Caco-2 (cell line): ENCODE measurements around the gene MT1A. TPM values are rescaled to one million over a fixed set of nuclear protein-coding genes. Genes with fewer than 3 reads are reported as not detected.

Experiments used
- BruUV-seq: library from RNA; stranded (reverse); fragments of 400-500 nt; replicated peaks from 2 replicates; lab custom pipeline; 2021; lab: Mats Ljungman, UMichigan
- CTCF ChIA-PET: fragments of 300-600 bp; sonication (Branson Sonifier 250); formaldehyde crosslinking; loops from one replicate; lab custom pipeline; 2022; ENCODE audit warnings: antibody characterized with exemption; lab: Charles Lee
- POLR2A ChIA-PET: fragments of 300-600 bp; sonication (Branson Sonifier 250); formaldehyde crosslinking; loops from one replicate; lab custom pipeline; 2022; ENCODE audit warnings: antibody characterized with exemption; lab: Charles Lee
- DNase-seq, 2 experiments: peaks; one replicate each; pipeline versions ENCODE4 v3.0.0 to v3.0.0-alpha.2; 2020 to 2022
- H3K27me3 ChIP-seq: replicated peaks from 2 replicates; pipeline ENCODE4 v1.6.0; 2011; ENCODE audit warnings: low read length; ENCODE audit not compliant: control insufficient read depth, insufficient read depth
- H3K36me3 ChIP-seq: 2 replicates; pipeline ENCODE4 v1.5.1; 2011; ENCODE audit warnings: low read length; ENCODE audit not compliant: control insufficient read depth, insufficient read depth
- H3K4me1 ChIP-seq: fragments of 250-450 bp; sonication (Bioruptor Pico); 2 replicates; pipeline ENCODE4 v1.5.1; 2020; ENCODE audit warnings: mild to moderate bottlenecking
- H3K4me3 ChIP-seq: 2 replicates; pipeline ENCODE4 v1.5.1; 2011; ENCODE audit warnings: low read depth, mild to moderate bottlenecking, control low read depth, low read length
- H3K9me3 ChIP-seq: fragments of 250-450 bp; sonication (Bioruptor Pico); 2 replicates; pipeline ENCODE4 v1.5.1; 2020; ENCODE audit warnings: mild to moderate bottlenecking, moderate library complexity
- H3K27ac Mint-ChIP-seq: one replicate; pipeline ENCODE4 v1.8.0; 2022; ENCODE audit warnings: mixed read lengths; ENCODE audit not compliant: unreplicated experiment
- H3K27me3 Mint-ChIP-seq: one replicate; pipeline ENCODE4 v1.8.0; 2022; ENCODE audit warnings: mixed read lengths; ENCODE audit not compliant: insufficient read depth, unreplicated experiment
- H3K36me3 Mint-ChIP-seq: one replicate; pipeline ENCODE4 v1.8.0; 2022; ENCODE audit warnings: mild to moderate bottlenecking, mixed read lengths; ENCODE audit not compliant: insufficient read depth, unreplicated experiment
- H3K4me1 Mint-ChIP-seq: one replicate; pipeline ENCODE4 v1.8.0; 2022; ENCODE audit warnings: low read depth, mixed read lengths; ENCODE audit not compliant: unreplicated experiment
- H3K4me3 Mint-ChIP-seq: one replicate; pipeline ENCODE4 v1.8.0; 2022; ENCODE audit warnings: mild to moderate bottlenecking, moderate library complexity, mixed read lengths; ENCODE audit not compliant: unreplicated experiment
- H3K9me3 Mint-ChIP-seq: one replicate; pipeline ENCODE4 v1.8.0; 2022; ENCODE audit warnings: mixed read lengths; ENCODE audit not compliant: unreplicated experiment
- CTCF ChIP-seq, 2 experiments: fragments of 200-600 bp in 1 of 2; IDR thresholded peaks; 1 replicate in 1 of 2; 2 replicates in 1 of 2; pipeline versions ENCODE4 v1.5.1 to v1.8.0; 2011 to 2022; ENCODE audit warnings: antibody characterized with exemption in 1 of 2, control low read depth in 1 of 2, inconsistent platforms in 1 of 2, low read depth in 1 of 2, low read length in 1 of 2, mild to moderate bottlenecking in 1 of 2, moderate library complexity in 1 of 2; ENCODE audit not compliant: insufficient read depth in 1 of 2, severe bottlenecking in 1 of 2, unreplicated experiment in 1 of 2
- intact Hi-C: fragments of 100-400 bp; cut with micrococcal nuclease; formaldehyde crosslinking; loops from one replicate; pipeline ENCODE4 v1.10.0; 2022; ENCODE audit not compliant: unreplicated experiment
- total RNA-seq: library from RNA; stranded (reverse); gene quantifications from 2 replicates; pipeline ENCODE4 v1.2.3, GENCODE V29; 2022

The MT1A gene
- total RNA-seq, 1 experiment from 2014 or later: 2.5 TPM

- POLR2A ChIA-PET: no interaction called here
- Mint-ChIP-seq H3K4me3 (peak overlapping the region; percentile 74), H3K27me3 (peaks cover 3% of the 10 kb centered on the region), H3K9me3 (no peaks in the 10 kb centered on the region), H3K4me1 (peaks cover 25% of the 10 kb centered on the region), H3K36me3 (no peaks in the 10 kb centered on the region), H3K27ac (peak overlapping the region; percentile 66)
- Histone ChIP-seq H3K4me1 (peaks cover 11% of the 10 kb centered on the region; the same call in 1 of the 2 replicates), H3K27me3 (no peaks in the 10 kb centered on the region; the same call in 1 of the 2 replicates), H3K4me3 (no peak overlapping the region), H3K36me3 (no peaks in the 10 kb centered on the region), H3K9me3 (no peaks in the 10 kb centered on the region)
- intact Hi-C loops: loop anchor here (5.0 kb wide), 1 partner anchor 50 kb away; the partner anchor contains the start of gene MT1F
- TF ChIP-seq CTCF (IDR thresholded peaks at IDR 0.05; ENCODE audit: insufficient read depth in 1 of 2, low read depth in 1 of 2, low read length in 1 of 2, severe bottlenecking in 1 of 2, unreplicated experiment in 1 of 2): no peak
- CTCF ChIA-PET: interaction anchor here (5.3 kb wide), 1 partner anchor 94 kb away, joined by 95 read pairs; no protein-coding TSS in a partner anchor
- BruUV-seq: no TSS peak
- DNase-seq: no peak
Measured at GRCh38 chr16:56607675-56608042, 30.8 kb upstream of the MT1A start.

DNA sequence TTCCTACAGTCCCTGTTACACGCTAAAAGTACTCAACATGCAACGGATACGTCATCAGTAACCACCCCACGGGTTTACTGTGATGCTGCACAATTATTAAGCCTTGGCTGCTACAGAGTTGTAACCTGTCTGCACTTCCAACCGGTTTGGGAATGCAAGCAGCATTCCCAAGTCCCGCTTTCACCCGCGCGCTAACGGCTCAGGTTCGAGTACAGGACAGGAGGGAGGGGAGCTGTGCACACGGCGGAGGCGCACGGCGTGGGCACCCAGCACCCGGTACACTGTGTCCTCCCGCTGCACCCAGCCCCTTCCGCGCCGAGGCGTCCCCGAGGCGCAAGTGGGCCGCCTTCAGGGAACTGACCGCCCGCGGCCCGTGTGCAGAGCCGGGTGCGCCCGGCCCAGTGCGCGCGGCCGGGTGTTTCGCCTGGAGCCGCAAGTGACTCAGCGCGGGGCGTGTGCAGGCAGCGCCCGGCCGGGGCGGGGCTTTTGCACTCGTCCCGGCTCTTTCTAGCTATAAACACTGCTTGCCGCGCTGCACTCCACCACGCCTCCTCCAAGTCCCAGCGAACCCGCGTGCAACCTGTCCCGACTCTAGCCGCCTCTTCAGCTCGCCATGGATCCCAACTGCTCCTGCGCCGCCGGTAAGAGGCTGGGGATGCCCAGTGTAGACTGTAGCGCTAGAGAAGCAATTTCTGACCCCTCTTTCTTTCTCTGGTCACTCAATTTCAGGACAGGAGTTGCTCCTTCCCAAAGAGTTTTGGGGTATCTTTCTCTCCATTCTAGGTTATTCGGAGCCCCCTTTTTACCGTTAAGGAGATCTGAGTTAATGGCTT lies 30.2 kb upstream of the MT1A start, which contains the start of gene MT2A:
TSS of gene MT2A (plus strand) at position 542 of the 833 bp plus-strand sequence. CDS start at position 614, 72 bp downstream.
- no peaks in the 10 kb centered on the region for H3K36me3 ChIP-seq
- H3K9me3 Mint-ChIP-seq: no peaks in the 10 kb centered on the region
- peaks cover 3% of the 10 kb centered on the region for H3K27me3 Mint-ChIP-seq
- no peaks in the 10 kb centered on the region; the same call in 1 of the 2 replicates for H3K27me3 ChIP-seq
- intact Hi-C loops: loop anchor here (5.0 kb wide), 1 partner anchor 49 kb away; the partner anchor contains the start of gene MT1F
- peaks cover 25% of the 10 kb centered on the region for H3K4me1 Mint-ChIP-seq
- H3K27ac Mint-ChIP-seq: peak within 1 kb of the TSS; percentile 66
- peaks cover 11% of the 10 kb centered on the region; the same call in 1 of the 2 replicates for H3K4me1 ChIP-seq
- TF ChIP-seq CTCF (IDR thresholded peaks at IDR 0.05; ENCODE audit: insufficient read depth in 1 of 2, low read depth in 1 of 2, low read length in 1 of 2, severe bottlenecking in 1 of 2, unreplicated experiment in 1 of 2): no peak
- no TSS peak for BruUV-seq
- no peaks in the 10 kb centered on the region for H3K9me3 ChIP-seq
- H3K36me3 Mint-ChIP-seq: no peaks in the 10 kb centered on the region
- H3K4me3 ChIP-seq: peak within 1 kb of the TSS; percentile 39
- ChIA-PET POLR2A (interaction anchor here (0.6 to 0.7 kb wide), 3 partner anchors 49 to 157 kb away, joined by 3 to 9 read pairs (median 5); partner anchors contain the start of genes NUDT21 and OGFOD1), CTCF (interaction anchor here (0.5 to 1.1 kb wide), 5 partner anchors 8 to 101 kb away, joined by 3 to 16 read pairs (median 3); no protein-coding TSS in a partner anchor)
- peak within 1 kb of the TSS; percentile 74 for H3K4me3 Mint-ChIP-seq
- DNase-seq: peak; percentile 92 to 93

- no peaks in the 10 kb centered on the region; the same call in 1 of the 2 replicates for H3K27me3 ChIP-seq
- peaks cover 25% of the 10 kb centered on the region for H3K4me1 Mint-ChIP-seq
- POLR2A ChIA-PET: interaction anchor here (0.6 kb wide), 1 partner anchor 48 kb away, joined by 9 read pairs; no protein-coding TSS in a partner anchor
- peak overlapping the region; percentile 39 for H3K4me3 ChIP-seq
- H3K27ac Mint-ChIP-seq: peak overlapping the region; percentile 8
- no peaks in the 10 kb centered on the region for H3K9me3 Mint-ChIP-seq
- peaks cover 11% of the 10 kb centered on the region; the same call in 1 of the 2 replicates for H3K4me1 ChIP-seq
- CTCF ChIA-PET: interaction anchor here (0.5 to 1.1 kb wide), 4 partner anchors 8 to 93 kb away, joined by 3 to 16 read pairs (median 4); no protein-coding TSS in a partner anchor
- peak overlapping the region; percentile 74 for H3K4me3 Mint-ChIP-seq
- DNase-seq: peak in 1 of 2 experiments; percentile 25
- intact Hi-C loops: loop anchor here (5.0 kb wide), 1 partner anchor 48 kb away; the partner anchor contains the start of gene MT1F
- H3K36me3 Mint-ChIP-seq: no peaks in the 10 kb centered on the region
- no peaks in the 10 kb centered on the region for H3K36me3 ChIP-seq
- no peak for TF ChIP-seq CTCF (IDR thresholded peaks at IDR 0.05; ENCODE audit: insufficient read depth in 1 of 2, low read depth in 1 of 2, low read length in 1 of 2, severe bottlenecking in 1 of 2, unreplicated experiment in 1 of 2)
- no TSS peak for BruUV-seq
- H3K9me3 ChIP-seq: no peaks in the 10 kb centered on the region
- peaks cover 3% of the 10 kb centered on the region for H3K27me3 Mint-ChIP-seq
Measured at GRCh38 chr16:56608876-56609462, 29.5 kb upstream of the MT1A start.
